Jurkat, Clone E6-1 (cell line): ENCODE results near the gene SPPL3.
"Not testable (repeated sequence)": the region's sequence is repeated elsewhere in the genome, so short reads cannot be mapped to it uniquely, and the experiment has no call there.

Experiments used
- DNase-seq: peaks from one replicate; pipeline ENCODE4 v3.0.0-alpha.2; 2011; ENCODE audit warnings: low read depth, low spot score
- H3K4me3 ChIP-seq: 2 replicates; pipeline ENCODE4 v1.5.1; 2011; ENCODE audit warnings: mild to moderate bottlenecking, low read length, control low read depth, moderate library complexity

Gene SPPL3

DNA sequence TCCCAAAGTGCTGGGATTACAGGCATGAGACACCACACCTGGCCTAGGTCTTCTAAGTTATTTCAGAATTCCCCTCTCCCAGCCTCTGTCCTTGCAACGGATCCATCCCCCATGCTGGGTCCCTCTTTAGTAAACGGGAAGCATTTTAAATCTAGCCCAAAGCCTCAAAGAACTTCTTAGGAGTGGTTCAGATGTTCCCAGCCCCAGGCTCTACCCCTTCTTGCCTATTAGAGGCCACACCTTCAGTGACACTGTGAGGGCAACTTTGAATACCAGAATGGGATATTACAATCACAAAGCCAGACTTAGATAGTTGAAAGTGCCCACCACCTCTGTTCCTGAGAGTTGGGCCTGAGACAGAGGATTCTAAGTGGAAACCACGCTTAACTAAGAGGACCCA is 18.1 kb upstream of the SPPL3 start:
- no peak overlapping the region for H3K4me3 ChIP-seq
- no peak for DNase-seq

DNA sequence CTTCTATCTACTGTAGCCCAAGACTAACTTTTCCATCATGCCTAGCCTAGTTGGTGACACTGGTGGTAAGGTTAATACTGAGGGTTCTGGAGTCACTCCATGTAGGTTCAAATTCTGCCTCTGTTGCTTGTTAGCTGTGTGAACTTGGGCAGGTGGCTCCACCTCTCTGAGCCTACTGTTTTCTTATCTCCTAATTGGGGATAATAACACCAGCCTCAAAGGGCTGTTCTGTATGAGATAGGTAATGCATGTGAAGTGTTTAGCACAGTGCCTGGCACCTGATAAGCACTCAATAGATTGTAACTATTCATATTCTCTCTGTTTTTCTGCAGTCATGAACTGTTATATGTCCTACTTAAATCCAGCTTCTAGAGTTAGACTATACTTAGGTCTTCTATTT is 17.5 kb upstream of the SPPL3 start:
- DNase-seq = no peak
- H3K4me3 ChIP-seq = no peak overlapping the region

DNA sequence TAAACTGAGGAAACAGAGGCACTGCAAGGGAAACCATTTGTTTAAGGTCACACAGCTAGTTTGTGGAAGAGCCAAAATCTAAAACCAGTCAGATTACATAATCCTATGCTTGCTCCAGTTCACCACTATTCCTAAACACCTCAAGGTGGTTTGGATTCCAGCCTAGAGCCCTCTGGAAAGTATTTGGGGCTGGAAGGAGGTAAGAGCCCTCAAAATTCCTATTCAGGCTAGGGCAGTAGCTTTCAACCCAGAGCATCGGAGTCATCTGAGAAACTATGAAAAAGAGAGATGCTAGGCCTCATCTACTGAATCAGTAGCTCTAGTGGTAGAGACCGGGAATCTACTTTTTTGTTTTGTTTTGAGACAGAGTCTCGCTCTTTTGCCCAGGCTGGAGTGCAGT is 16.0 kb upstream of the SPPL3 start:
- no peak for DNase-seq
- no peak overlapping the region for H3K4me3 ChIP-seq

DNA sequence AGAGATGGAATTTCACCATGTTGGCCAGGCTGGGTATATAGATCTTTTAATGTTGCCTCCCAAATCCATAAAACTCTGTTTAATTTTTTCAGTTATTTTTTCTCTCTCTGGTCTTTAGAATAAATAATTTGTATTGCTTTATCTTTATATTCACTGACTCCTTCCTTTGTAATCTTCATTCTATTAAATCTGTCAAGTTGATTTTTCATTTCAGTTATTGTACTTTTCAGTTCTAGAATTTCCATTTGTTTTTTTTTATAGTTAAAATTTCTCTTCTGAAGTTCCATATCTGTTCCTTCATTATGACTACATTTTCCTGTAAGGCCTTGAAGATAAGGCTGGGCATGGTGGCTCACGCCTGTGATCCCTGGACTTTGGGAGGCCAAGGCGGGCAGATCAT is 13.6 kb upstream of the SPPL3 start:
- DNase-seq = no peak
- H3K4me3 ChIP-seq = no peak overlapping the region

DNA sequence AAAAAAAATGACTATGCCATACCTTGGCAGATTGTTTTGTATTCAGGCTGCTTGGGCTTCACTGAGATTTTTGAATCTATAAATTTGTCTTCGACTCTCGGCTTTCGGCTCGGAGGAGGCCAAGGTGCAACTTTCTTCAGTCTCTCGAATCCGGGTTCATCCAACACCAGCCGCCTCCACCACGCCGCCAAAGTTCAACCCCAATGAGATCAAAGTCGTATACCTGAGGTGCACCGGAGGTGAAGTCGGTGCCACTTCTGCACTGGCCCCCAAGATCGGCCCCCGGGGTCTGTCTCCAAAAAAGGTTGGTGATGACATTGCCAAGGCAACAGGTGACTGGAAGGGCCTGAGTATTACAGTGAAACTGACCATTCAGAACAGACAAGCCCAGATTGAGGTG is 12.4 kb upstream of the SPPL3 start:
- H3K4me3 ChIP-seq = no peak overlapping the region

DNA sequence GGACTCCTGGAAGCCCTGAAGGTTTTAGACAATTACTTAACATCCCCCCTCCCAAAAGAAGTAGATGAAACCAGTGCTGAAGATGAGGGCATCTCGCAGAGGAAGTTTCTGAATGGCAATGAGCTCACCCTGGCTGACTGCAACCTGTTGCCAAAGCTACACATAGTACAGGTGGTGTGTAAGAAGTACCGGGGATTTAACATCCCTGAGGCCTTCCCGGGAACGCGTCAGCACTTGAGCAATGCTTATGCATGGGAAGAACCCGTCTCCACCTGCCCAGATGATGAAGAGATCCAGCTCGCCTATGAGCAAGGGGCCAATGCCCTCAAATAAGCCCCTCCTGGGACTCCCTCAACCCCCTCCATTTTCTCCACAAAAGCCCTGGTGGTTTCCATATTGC is 10.6 kb upstream of the SPPL3 start:
- no peak overlapping the region for H3K4me3 ChIP-seq
- DNase-seq = no peak

More for the DNA sequence above, 12.4 kb upstream of the SPPL3 start:
- no peak for DNase-seq

DNA sequence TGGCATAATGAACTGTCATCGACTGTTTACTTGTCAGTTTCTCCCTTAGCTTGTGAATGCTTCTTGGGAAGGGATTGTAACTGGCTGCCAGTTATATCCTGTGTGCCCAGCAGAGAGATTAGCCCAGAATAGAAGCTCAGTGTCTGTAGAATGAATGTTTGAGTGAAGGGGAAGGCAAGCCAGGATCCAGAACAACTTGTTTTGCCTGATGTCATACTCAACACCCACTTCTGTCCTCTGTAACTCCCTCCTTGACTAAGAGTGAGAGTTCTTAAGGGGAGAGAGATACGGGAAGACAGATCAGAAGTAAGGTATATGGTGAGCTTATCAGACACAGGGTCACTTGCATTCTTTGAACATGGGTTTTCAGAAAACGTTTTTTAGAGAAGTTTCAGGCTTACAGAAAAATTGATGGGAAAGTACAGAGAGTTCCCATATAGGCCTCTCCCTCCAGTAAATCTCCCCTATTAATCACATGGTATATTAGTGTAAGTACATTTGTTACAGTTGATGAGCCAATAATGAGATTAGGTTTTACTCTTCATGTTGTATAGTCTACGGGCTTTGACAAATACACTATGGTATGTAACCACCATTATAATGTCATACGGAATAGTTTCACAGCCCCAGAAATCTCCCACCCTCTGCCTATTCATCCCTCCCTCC is 5.6 kb upstream of the SPPL3 start:
- no peak for DNase-seq
- H3K4me3 ChIP-seq = no peak overlapping the region

DNA sequence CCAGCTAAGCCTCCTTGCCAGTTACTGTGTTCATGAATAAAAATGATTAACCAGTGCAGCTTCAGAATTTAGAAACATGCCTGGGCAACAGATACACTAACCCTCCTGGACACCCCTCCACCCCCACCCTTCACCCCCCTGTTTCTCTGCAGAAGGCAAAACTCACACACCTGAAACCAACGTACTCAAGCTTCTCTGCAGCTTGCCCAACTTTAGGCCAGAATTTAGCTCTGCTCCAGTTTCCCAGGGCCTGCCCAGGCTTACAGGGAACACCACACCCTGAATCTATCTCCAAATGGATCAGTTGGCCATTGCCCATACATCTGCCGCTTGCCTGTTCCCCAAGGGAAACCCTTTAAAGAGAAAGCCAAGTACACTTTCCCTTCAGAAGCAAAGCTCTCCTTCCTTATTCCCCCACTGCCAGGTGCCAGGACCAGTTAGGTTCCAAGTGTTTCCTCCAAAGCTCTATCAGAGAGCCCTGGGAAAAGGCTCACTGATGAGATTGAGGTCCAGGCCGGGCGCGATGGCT is 1.8 kb upstream of the SPPL3 start:
- DNase-seq = no peak
- no peak overlapping the region for H3K4me3 ChIP-seq

DNA sequence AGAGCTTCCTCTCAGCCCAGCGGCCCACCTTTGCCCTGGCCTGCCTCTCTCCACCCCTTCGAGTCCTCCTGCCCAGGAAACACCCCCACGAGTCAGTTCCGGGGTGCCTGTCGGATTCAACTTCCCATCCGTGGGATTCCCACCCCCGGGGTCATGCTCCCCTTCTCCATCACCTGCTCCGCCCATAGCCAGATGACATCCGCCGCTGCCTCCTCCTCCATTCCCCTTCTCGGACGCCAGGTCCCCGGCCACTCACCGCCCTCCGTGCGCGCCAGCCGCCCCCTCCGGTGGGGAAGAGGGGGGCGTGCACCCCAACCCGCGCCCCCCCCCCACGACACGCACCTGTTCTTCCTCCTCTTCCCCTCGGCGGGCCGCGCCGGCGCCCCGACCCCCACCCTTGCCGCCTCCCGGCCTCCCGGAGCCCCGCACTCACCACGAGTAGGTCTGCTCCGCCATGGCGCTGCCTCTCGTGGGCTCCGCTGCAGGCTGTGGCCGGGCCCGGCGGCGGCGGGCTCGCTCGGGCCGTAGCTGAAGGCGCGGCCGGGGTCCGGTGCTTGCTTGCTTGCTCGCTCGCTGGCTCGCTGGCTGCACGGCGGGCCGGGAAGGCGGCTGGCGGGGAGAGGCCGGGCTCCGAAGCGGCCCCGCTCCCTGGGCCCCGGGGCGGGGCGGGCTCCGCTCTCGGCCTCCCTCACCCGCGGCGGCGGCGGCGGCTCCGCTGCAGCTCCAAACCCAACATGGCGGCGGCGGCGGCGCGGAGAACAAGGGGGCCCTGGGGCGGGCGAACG is 554 bp downstream of the SPPL3 start:
- H3K4me3 ChIP-seq = peak overlapping the region; percentile 86
- DNase-seq = peak; percentile 29

DNA sequence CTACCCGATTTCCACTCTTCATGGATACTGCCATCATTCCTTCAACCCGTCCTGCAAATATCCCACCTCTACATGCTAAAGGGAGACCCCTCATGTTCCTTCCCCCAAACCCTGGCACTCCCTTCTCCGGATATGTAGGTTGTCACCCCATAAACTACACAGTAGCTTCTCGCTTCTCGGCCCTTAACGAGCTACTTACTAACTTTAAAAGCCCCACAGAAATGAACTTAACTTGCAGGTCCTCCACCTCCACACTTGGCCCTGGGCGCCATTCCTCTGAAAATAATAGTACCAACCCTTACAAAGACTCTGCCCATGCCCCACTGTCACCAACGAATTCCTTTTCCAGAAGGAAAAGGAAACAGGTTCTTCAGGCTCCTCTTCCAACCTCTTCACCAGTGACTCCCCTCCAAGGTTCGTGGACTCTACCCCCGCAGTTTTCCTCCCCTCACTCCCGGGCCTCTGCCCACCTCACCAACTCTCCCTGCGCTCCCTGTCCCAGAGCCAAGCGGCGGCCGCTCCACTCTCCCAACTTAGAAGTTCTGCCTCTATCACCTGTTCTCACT is 1.2 kb downstream of the SPPL3 start:
- H3K4me3 ChIP-seq = peak overlapping the region; percentile 86
- no peak for DNase-seq

DNA sequence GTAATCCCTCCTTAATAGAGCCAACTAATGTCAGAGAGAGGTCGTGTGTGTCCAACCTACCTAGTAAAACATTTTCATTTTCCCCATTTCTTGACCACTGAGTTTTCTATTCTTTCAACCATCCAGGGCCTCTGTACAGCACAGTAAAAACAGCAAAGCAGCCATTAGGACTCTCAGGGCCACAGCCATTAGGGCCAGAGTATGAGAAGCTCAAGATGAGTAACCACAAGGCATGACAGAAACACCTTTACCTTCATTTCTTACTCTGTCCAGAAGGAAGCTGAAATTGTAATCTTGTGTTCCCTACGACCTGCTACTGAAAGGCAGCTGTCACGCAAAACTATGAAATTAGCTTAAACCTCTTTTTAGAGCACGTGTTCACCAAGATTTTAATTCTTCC is 2.3 kb downstream of the SPPL3 start:
- DNase-seq = no peak
- H3K4me3 ChIP-seq = no peak overlapping the region

DNA sequence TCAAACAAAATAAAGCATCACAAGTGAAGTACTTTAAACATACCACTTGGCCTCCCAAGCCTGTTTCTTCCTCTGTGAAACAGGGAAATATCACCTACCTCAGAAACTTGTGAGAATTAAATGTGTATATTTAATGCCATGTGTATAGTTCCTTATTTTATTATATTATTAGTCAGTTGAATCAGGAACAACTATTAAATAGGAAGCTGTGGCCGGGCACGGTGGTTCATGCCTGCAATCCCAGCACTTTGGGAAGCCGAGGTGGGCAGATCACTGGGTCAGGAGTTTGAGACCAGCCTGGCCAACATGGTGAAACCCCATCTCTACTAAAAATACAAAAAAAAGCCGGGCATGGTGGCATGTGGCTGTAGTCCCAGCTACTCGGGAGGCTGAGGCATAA is 3.1 kb downstream of the SPPL3 start:
- DNase-seq, H3K4me3 ChIP-seq: not testable (repeated sequence)

DNA sequence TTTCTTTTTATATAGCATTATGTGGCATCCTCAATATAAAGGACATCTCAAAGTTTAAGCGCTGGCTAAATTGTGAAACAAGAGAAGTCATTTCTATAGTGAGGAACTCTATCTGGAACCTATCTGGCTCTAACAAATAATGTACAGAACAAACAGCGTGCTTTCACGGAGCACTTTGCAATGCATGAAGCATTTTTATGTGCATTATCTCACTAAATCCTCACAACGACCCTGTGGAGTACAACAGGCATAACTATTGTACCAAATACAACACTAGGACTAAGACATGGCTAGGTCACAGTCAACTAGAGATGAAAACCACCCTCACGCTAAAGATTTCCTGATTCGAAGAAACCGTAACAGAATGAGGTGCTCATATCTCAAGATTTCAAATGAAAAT is 8.6 kb downstream of the SPPL3 start:
- no peak overlapping the region for H3K4me3 ChIP-seq
- DNase-seq = no peak

DNA sequence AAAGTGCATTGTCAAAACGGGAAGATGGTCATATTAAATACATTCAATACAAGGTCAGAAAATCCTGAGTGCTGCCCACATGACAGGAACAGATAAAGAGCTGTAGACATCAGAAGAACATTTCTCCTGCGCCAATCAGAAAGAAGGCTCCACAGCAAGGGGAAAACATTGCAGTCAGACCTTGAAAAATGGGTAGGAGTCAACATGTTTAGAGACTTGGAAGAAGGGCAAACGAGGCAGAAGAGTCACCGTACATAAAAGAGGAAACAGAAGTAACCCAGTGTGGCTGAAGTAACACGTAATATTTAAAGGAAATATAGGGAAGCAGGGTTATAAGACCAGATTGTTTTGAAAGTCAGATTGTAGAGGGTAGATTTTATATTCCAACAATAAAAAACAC is 11.9 kb downstream of the SPPL3 start:
- no peak overlapping the region for H3K4me3 ChIP-seq
- no peak for DNase-seq

DNA sequence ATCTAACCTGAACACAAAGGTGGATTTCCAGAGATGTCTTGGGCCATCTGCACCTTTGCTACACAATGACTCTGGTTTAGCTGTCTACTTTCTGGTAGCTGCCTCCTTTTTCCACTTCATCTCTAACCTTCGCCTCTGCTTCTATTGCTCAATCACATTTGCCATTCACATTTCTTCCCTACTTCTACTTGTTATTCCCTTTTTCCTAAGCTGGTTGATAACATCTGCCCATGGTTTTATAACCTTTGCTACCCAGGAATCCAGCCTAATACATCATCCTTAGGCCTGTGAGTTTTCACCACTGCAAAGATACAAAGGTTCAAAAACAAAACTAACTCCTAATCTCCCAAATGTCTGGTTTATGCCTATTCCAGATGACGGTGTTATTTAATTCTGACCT is 13.2 kb downstream of the SPPL3 start:
- DNase-seq = no peak
- no peak overlapping the region for H3K4me3 ChIP-seq

DNA sequence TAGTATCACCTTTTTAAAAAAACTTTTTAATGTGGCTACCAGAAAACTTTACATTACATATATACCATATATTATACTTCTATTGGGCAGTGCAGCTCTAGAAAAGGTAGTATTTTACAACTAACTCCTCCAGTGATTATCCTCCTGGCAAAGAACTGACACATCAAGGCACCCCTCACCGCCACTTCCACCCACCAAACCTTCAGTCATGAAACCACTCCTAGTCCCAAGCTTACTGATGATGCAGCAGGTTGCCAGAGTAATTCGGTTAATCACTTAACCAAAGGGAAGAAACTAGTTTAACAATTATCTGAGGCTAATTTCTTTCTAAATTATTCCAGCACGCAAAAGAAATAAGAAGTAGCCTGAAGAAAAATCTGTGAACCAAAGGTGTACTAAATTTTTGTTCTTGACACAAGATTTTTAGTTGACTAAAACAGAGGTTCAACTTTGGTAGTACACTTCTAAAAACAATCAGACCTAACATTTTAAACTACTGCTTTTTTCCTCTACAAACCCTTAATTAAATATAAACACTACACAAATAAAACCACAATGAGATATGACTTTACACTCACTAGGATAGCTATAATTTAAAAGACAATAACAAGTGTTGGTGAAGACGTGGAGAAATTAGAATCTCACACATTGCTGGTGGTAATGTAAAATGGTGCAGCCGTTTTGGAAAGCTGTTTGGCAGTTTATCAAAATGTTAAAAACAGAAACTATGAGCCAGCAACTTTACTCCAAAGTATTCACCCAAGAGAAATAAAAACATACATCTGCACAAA is 16.7 kb downstream of the SPPL3 start:
- peak; percentile 42 for DNase-seq
- no peak overlapping the region for H3K4me3 ChIP-seq

DNA sequence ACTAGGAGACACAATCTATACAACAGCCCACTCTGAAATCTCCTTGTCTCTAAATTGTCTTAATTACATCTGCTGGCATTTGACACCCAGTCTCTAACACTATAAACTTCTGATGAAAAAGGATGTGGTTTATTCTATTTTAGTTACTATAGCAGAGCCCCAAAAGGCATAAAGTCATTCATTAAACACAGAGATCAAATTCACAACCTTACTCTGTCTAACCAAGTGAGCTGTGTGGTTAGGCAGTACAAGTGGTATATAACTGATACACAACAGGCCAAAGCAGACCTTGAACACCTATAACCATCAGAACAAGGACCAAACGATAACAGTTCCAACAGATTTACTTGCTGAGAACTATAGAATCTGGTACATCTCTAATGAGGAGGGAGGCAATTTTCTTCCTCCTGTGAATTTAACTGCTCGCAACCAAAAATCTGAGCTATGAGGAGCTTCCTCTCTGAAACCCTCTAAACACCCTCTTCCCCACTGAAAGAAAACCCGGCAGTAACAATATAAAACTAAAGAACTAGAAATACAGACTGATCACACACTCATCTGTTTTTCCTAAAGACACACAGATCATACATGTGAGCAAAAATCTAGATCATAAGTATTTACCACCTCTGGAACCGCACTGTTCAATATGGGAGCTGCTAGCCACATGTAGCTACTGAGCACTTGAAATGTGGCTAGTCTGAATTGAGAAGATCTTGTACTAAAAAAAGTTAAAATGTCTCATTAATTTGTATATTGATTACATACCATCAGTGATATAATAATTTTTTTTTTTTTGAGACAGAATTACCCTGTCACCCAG is 17.7 kb downstream of the SPPL3 start:
- peak; percentile 79 for DNase-seq

DNA sequence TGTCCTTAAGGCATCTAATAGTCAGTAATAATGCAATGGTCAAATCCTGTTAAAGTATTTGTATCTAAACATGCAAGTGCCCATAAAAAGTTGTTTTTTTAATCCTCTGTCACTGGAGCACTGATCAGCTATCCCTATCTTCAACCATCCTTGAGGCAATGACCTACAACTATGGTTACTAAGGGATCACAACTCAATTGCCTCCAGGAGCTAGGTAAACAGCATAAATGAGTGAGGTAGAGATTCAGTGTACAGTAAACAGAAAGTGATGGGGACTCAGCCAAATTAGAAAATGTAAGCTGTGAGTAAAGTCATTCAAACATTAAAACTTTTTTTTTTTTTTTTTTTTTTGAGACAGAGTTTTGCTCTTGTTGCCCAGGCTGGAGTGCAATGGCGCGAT is 18.6 kb downstream of the SPPL3 start:
- H3K4me3 ChIP-seq = no peak overlapping the region
- no peak for DNase-seq

More for the DNA sequence above, 17.7 kb downstream of the SPPL3 start:
- no peak overlapping the region; the same call in 1 of the 2 replicates for H3K4me3 ChIP-seq

DNA sequence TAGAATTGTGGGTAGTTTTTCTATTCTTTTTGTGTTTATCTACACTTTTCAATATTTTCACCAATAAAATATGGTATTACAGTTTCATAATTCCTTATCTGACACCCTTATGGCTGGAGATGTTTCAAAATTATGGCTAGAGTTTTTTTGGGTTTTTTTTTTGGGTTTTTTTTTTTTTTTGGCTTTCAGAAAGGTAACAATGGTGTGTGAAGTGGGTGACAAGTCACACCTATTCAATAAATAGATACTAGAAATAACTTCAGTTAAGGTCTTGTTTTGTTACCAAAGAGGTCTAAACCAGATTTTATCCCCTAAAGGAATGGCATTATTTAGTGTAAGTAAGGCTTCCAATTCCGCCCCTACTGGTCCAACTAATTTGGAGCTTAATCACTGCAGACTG is 19.5 kb downstream of the SPPL3 start:
- no peak overlapping the region for H3K4me3 ChIP-seq
- no peak for DNase-seq
